GM06990 (cell line): ENCODE measurements around the gene MTSS2.

ENCODE experiments used
- DNase-seq: peaks from one replicate; pipeline ENCODE4 v3.0.0-alpha.2; 2011; ENCODE audit not compliant: insufficient read length; ENCODE audit errors: extremely low read depth
- H3K27me3 ChIP-seq: replicated peaks from 2 replicates; pipeline ENCODE4 v1.6.0; 2011; ENCODE audit warnings: low read length; ENCODE audit not compliant: control insufficient read depth, insufficient read depth
- H3K36me3 ChIP-seq: 2 replicates; pipeline ENCODE4 v1.5.1; 2011; ENCODE audit warnings: low read length; ENCODE audit not compliant: control insufficient read depth, insufficient read depth
- H3K4me3 ChIP-seq: replicated peaks from 2 replicates; pipeline ENCODE4 v1.5.1; 2011; ENCODE audit warnings: low read depth, mild to moderate bottlenecking, control low read depth, low read length
- TF ChIP-seq, protein P1 (sequence below): IDR thresholded peaks from 2 replicates; pipeline ENCODE4 v1.5.1; 2011; ENCODE audit warnings: low read length, control low read depth, mild to moderate bottlenecking, inconsistent platforms; ENCODE audit not compliant: insufficient read depth, poor library complexity, severe bottlenecking

Gene MTSS2

DNA sequence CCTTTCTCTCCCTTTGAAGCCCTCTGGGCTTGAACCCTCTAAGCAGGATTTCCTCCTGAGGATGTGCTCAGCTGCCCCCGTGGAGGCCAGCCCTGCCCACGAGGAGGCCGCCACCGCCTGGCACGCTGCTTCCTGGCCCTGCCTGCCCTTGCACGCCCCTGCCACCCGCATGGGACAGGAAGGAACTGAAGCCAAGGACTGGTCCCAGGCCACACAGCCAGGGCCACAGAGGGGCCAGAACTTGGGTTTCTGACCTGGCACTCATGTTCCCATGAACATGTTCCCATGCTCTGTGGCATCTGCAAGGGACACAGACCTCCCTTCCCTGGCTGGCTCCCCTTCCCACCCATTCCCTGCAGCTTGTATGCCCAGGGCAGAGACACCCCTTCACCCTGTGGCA is 24.1 kb upstream of the MTSS2 start:
- Histone ChIP-seq H3K4me3 (no peak overlapping the region), H3K27me3 (no peaks in the 10 kb centered on the region), H3K36me3 (peaks cover 5% of the 10 kb centered on the region)
- TF ChIP-seq, protein P1, sequence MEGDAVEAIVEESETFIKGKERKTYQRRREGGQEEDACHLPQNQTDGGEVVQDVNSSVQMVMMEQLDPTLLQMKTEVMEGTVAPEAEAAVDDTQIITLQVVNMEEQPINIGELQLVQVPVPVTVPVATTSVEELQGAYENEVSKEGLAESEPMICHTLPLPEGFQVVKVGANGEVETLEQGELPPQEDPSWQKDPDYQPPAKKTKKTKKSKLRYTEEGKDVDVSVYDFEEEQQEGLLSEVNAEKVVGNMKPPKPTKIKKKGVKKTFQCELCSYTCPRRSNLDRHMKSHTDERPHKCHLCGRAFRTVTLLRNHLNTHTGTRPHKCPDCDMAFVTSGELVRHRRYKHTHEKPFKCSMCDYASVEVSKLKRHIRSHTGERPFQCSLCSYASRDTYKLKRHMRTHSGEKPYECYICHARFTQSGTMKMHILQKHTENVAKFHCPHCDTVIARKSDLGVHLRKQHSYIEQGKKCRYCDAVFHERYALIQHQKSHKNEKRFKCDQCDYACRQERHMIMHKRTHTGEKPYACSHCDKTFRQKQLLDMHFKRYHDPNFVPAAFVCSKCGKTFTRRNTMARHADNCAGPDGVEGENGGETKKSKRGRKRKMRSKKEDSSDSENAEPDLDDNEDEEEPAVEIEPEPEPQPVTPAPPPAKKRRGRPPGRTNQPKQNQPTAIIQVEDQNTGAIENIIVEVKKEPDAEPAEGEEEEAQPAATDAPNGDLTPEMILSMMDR, result no peak
- no peak for DNase-seq

DNA sequence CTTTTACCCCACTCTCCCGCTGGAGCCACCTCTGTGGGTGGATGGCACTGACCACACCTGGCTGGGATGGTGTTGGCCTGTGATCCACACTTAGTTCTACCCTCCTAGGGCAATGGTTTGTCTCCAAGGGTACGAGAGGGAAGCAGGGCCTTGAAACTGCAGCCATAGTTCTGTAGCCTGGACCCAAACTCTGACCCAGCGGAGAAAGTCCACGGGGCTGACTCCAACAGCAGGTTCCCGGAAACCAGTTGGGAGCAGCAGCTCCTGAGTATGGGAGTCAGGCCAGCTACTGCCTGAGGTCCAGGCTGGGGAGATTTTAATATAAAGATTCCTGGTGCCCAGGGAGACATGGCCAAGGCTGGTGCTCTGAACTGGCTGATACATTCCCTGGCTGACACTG is 23.6 kb upstream of the MTSS2 start:
- Histone ChIP-seq H3K36me3 (peaks cover 5% of the 10 kb centered on the region), H3K27me3 (no peaks in the 10 kb centered on the region), H3K4me3 (no peak overlapping the region)
- TF ChIP-seq, protein P1, result no peak
- DNase-seq, result no peak

DNA sequence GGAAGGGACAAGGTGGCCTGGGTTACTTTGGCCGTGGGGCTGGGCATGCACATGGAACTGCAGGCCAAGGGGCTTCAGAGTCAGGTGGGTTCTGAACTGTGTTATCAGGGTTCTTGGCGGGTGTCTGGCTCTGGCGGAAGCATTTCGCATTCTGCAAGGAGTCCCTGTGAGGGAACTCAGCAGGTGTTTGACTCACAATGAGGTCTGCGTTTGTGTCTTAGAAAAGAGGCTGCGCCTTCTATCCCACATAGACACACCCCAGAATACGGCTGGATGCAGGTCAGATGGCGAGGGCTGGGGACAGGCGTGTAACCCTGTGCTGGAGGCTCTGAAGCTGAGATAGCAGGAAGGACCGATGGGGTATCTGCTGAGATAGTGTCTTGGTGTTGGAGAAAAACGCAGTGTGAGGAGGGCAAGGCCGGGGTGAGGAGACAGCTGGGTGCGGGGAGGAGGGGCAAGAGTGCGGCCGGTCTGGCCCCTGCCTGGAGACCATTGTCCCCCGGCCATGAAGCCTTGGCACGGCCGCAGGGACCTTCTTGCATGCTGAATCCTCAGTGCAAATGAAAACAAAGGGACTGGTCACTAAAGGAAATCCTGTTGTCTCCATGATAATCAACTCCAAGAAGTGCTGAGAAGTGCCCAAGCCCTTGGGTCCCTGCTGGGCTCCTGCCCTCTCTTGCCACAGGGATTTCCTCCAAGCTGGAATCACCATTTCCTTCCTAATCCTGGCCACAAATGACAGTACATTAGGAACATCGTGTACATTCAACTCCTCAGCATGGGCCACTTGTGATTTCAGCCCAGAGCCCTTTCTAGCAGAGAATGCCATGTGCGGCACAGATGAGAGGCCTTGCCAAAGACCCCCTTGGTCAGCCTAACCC is 22.8 kb upstream of the MTSS2 start:
- DNase-seq, result no peak
- Histone ChIP-seq H3K4me3 (no peak overlapping the region), H3K36me3 (peaks cover 5% of the 10 kb centered on the region), H3K27me3 (no peaks in the 10 kb centered on the region)
- TF ChIP-seq, protein P1, result no peak

DNA sequence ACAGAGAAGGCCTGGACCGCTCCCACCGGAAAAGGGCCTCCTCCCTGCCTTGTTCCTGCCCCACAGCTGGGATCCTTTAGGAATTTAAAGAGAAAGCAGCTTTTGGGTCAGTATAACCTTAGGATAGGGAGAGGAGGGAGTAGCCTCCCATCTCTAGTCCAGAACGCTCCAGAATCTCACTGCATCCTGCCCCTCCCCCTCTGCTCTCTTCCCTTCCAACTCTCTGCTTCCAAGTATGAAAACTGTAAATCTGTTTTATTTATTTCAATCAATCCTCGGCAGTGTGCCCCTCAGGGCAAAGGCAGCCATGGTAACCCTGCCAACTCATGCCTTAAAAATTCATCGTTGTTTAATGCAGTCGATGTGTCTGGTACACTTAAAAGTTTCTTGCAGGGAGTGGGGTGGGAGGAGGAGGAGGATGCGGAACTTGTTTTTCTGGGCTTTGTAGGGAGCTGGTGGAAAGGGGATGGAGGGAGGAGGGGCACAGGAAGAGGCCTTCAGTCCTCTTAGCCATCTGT is 21.2 kb upstream of the MTSS2 start:
- TF ChIP-seq, protein P1, result no peak
- no peak overlapping the region for H3K4me3 ChIP-seq
- peaks cover 5% of the 10 kb centered on the region for H3K36me3 ChIP-seq
- no peaks in the 10 kb centered on the region for H3K27me3 ChIP-seq
- no peak for DNase-seq

DNA sequence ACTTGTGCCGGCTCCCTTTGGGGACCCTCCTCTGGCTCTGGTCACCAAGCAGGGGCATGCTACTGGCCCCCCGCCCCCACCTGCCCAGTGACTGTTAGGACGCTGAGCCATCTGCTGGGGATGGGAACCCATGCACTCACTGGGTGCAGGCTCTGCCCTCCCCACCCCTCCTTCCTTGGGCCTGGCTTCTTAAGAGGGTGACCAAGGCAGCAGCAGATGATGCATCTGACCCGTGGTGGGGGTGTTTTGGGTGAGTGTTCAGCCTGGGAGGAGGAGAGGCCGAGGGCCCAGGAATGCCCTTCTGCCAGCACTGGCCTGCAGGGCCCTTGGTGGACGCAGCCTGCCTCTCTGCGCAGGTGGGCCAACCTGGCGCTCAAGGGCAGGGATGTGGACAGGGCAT is 19.2 kb upstream of the MTSS2 start:
- DNase-seq, result no peak
- Histone ChIP-seq H3K27me3 (no peaks in the 10 kb centered on the region), H3K36me3 (peaks cover 3% of the 10 kb centered on the region), H3K4me3 (no peak overlapping the region)
- TF ChIP-seq, protein P1, result no peak
